ENCODE results near the gene ADAMTS2. TPM values are rescaled to one million over a fixed set of nuclear protein-coding genes. Genes with fewer than 3 reads are reported as not detected.

Gene ADAMTS2
- total and polyA plus RNA-seq, 2 of the 4 experiments (the other 2 are of a cell fraction): 19.0 to 58.8 TPM

GRCh38 chr5:179192891-179193470 is 152.3 kb downstream of the ADAMTS2 start:
- H3K4me2 ChIP-seq (ENCODE audit: low read depth, low read length): no peak overlapping the region
- H2BK5ac ChIP-seq (ENCODE audit: low read depth, low read length, poor library complexity, severe bottlenecking): no peak overlapping the region
- CTCF ChIA-PET: interaction anchor here (0.6 kb wide), 1 partner anchor 291 kb away, joined by 3 read pairs; no protein-coding TSS in a partner anchor
- H3K9me1 ChIP-seq (ENCODE audit: insufficient read depth, low read length): peaks cover 7% of the 10 kb centered on the region; the same call in 1 of the 2 replicates
- no peak overlapping the region for H3K27ac ChIP-seq (ENCODE audit: insufficient read depth, low read length)
- no peak overlapping the region for H3K4me3 ChIP-seq (ENCODE audit: insufficient read depth, low read depth, low read length)
- no peak overlapping the region for H3K14ac ChIP-seq (replicated peaks; ENCODE audit: low read depth, low read length)
- in situ Hi-C loops (cut with MboI; ENCODE audit: low sequenced_read_pairs) (no loop called here), intact Hi-C loops (cut with micrococcal nuclease) (no loop called here), dilution Hi-C loops (cut with HindIII; ENCODE audit: low sequenced_read_pairs, unreplicated experiment) (no loop called here)
- no peaks in the 10 kb centered on the region for H3K27me3 ChIP-seq (ENCODE audit: control insufficient read depth, insufficient read depth, low read length)
- peaks cover 5 to 21% of the 10 kb centered on the region in 2 experiments; a peak in 2 of 4 replicates for H3K79me1 ChIP-seq (ENCODE audit: low read depth in 1 of 2, low read length in 2 of 2)
- BruUV-seq (replicated peaks): no TSS peak
- H4K8ac ChIP-seq (ENCODE audit: low read depth in 2 of 2, low read length in 2 of 2): no peak overlapping the region
- no peak overlapping the region for H3K9ac ChIP-seq (ENCODE audit: low read depth, low read length)
- TF ChIP-seq RFX5 (IDR thresholded peaks at IDR 0.05; ENCODE audit: low read depth, low read length) (no peak), MAZ (IDR thresholded peaks at IDR 0.05; ENCODE audit: borderline replicate concordance, low read depth, low read length) (no peak), CEBPB (IDR thresholded peaks at IDR 0.05; ENCODE audit: low read depth, low read length) (no peak), BHLHE40 (IDR thresholded peaks at IDR 0.05; ENCODE audit: low read depth, low read length) (no peak), MAFK (IDR thresholded peaks at IDR 0.05; ENCODE audit: low read depth, low read length) (no peak), SMC3 (IDR thresholded peaks at IDR 0.05; ENCODE audit: low read depth, low read length) (no peak), FOS (IDR thresholded peaks at IDR 0.05; ENCODE audit: low read depth, low read length) (no peak), POLR2A (IDR thresholded peaks at IDR 0.05; ENCODE audit: low read depth, low read length) (no peak), RAD21 (IDR thresholded peaks at IDR 0.05; ENCODE audit: low read length) (no peak), ELK1 (IDR thresholded peaks at IDR 0.05; ENCODE audit: borderline replicate concordance, low read depth, low read length) (no peak), MXI1 (IDR thresholded peaks at IDR 0.05; ENCODE audit: borderline replicate concordance, low read depth, low read length) (no peak), NFE2L2 (IDR thresholded peaks at IDR 0.05; ENCODE audit: low read depth, low read length) (no peak)
- no peak overlapping the region for H3K23ac ChIP-seq (ENCODE audit: low read depth, low read length)
- no peak overlapping the region for H4K5ac ChIP-seq (ENCODE audit: low read depth, low read length)
- POLR2A ChIA-PET (ENCODE audit: unreplicated experiment): no interaction called here
- H4K91ac ChIP-seq (ENCODE audit: insufficient read depth, low read depth, low read length): no peak overlapping the region
- no peaks in the 10 kb centered on the region for H4K20me1 ChIP-seq (ENCODE audit: insufficient read depth, low read length)
- no peak overlapping the region for H3K18ac ChIP-seq (ENCODE audit: low read depth, low read length)
- H3K9me3 ChIP-seq (ENCODE audit: control insufficient read depth, insufficient read depth, low read length): no peaks in the 10 kb centered on the region
- no peak overlapping the region for H2BK15ac ChIP-seq (ENCODE audit: low read depth, low read length)
- H2AK9ac ChIP-seq (replicated peaks; ENCODE audit: low read depth, low read length, poor library complexity): peak overlapping the region; percentile 23
- no peak for ATAC-seq (ENCODE audit: low read depth)
- no peaks in the 10 kb centered on the region; the same call in 1 of the 2 replicates for H3K4me1 ChIP-seq (ENCODE audit: control insufficient read depth, insufficient read depth, low read length)
- WGBS, 2 experiments (ENCODE audit: extremely low coverage in 2 of 2, insufficient read length in 1 of 2): 87% methylated on average over 6 of the region's 22 CpGs; no CpG with 5 or more reads in 1 of the 2 experiments
- no peak overlapping the region for H2BK120ac ChIP-seq (ENCODE audit: low read depth, low read length)
- H3K36me3 ChIP-seq (ENCODE audit: control insufficient read depth, insufficient read depth, low read length): peaks cover 1% of the 10 kb centered on the region; the same call in 1 of the 2 replicates
- DNase-seq: no peak
- no peak overlapping the region for H2AFZ ChIP-seq (replicated peaks; ENCODE audit: low read length, poor library complexity)
- no peak overlapping the region for H2AK5ac ChIP-seq (ENCODE audit: low read depth, low read length)
- no peak overlapping the region for H2BK20ac ChIP-seq (ENCODE audit: low read depth, low read length)
- no peak overlapping the region for H3K56ac ChIP-seq (ENCODE audit: extremely low read depth, insufficient read depth, low read length)
- no peak overlapping the region for H3K4ac ChIP-seq (ENCODE audit: low read depth, low read length)
